HEK293 (cell line): ENCODE results near the gene ARID3B.

ENCODE experiments used
- CTCF ChIA-PET: fragments of 350-600 bp; formaldehyde crosslinking; extraction: SDS; loops from one replicate; lab custom pipeline; 2021; ENCODE audit warnings: antibody characterized with exemption; lab: Yijun Ruan, JAX
- POLR2A ChIA-PET: fragments of 300-600 bp; formaldehyde crosslinking; extraction: SDS; loops from one replicate; lab custom pipeline; 2020; ENCODE audit warnings: antibody characterized with exemption, inconsistent platforms; lab: Yijun Ruan, JAX
- H3K27ac ChIP-seq: fragments of 200-500 bp; sonication (Bioruptor generic); 2 replicates; pipeline ENCODE4 v1.5.1; 2014; ENCODE audit warnings: low read depth, low read length, control low read depth, inconsistent platforms; ENCODE audit errors: extremely low read depth
- H3K36me3 ChIP-seq, 2 experiments: fragments of 200-500 bp in 1 of 2; sonication (Bioruptor generic) in 1 of 2; 1 replicate in 1 of 2; 2 replicates in 1 of 2; pipeline ENCODE4 v1.5.1; 2014 to 2017; ENCODE audit warnings: inconsistent platforms in 2 of 2, low read length in 2 of 2; ENCODE audit not compliant: control insufficient read depth in 2 of 2, insufficient read depth in 1 of 2
- H3K4me1 ChIP-seq: fragments of 200-500 bp; sonication (Bioruptor generic); 2 replicates; pipeline ENCODE4 v1.5.1; 2014; ENCODE audit warnings: mild to moderate bottlenecking, low read length, inconsistent platforms; ENCODE audit not compliant: control insufficient read depth, insufficient read depth
- H3K4me3 ChIP-seq: 2 replicates; pipeline ENCODE4 v1.5.1; 2011; ENCODE audit warnings: low read depth, mild to moderate bottlenecking, control low read depth, low read length, moderate library complexity
- H3K9me3 ChIP-seq: fragments of 200-500 bp; sonication (Bioruptor generic); 2 replicates; pipeline ENCODE4 v1.5.1; 2014; ENCODE audit warnings: low read depth, low read length, inconsistent platforms; ENCODE audit not compliant: control insufficient read depth, insufficient read depth
- EGR2 ChIP-seq: fragments of 450-650 bp; formaldehyde crosslinking; IDR thresholded peaks from 2 replicates; pipeline ENCODE4 v1.5.1; 2016; ENCODE audit warnings: low read depth, missing biosample characterization, missing genetic modification characterization
- FEZF1 ChIP-seq: fragments of 450-650 bp; formaldehyde crosslinking; IDR thresholded peaks from 2 replicates; pipeline ENCODE4 v1.5.1; 2016; ENCODE audit warnings: missing biosample characterization, missing genetic modification characterization
- GLIS1 ChIP-seq: fragments of 450-650 bp; formaldehyde crosslinking; IDR thresholded peaks from 2 replicates; pipeline ENCODE4 v1.5.1; 2016; ENCODE audit warnings: missing biosample characterization, missing genetic modification characterization
- PRDM6 ChIP-seq: fragments of 450-650 bp; formaldehyde crosslinking; IDR thresholded peaks from 2 replicates; pipeline ENCODE4 v1.5.1; 2017; ENCODE audit warnings: missing biosample characterization, missing genetic modification characterization
- SP3 ChIP-seq: fragments of 450-650 bp; formaldehyde crosslinking; IDR thresholded peaks from 2 replicates; pipeline ENCODE4 v1.5.1; 2016; ENCODE audit warnings: missing biosample characterization, missing genetic modification characterization
- ZBTB10 ChIP-seq: fragments of 450-650 bp; formaldehyde crosslinking; IDR thresholded peaks from 2 replicates; pipeline ENCODE4 v1.5.1; 2016; ENCODE audit warnings: missing biosample characterization, missing genetic modification characterization
- ZBTB8A ChIP-seq: fragments of 450-650 bp; formaldehyde crosslinking; IDR thresholded peaks from 2 replicates; pipeline ENCODE4 v1.5.1; 2016; ENCODE audit warnings: missing biosample characterization, missing genetic modification characterization
- ZEB2 ChIP-seq: fragments of 450-650 bp; formaldehyde crosslinking; IDR thresholded peaks from 2 replicates; pipeline ENCODE4 v1.5.1; 2016; ENCODE audit warnings: missing biosample characterization, missing genetic modification characterization
- ZNF138 ChIP-seq: fragments of 450-650 bp; formaldehyde crosslinking; IDR thresholded peaks from 2 replicates; pipeline ENCODE4 v1.5.1; 2016; ENCODE audit warnings: missing biosample characterization, missing genetic modification characterization, borderline replicate concordance
- ZNF155 ChIP-seq: fragments of 450-650 bp; formaldehyde crosslinking; IDR thresholded peaks from 2 replicates; pipeline ENCODE4 v1.5.1; 2016; ENCODE audit warnings: missing biosample characterization, missing genetic modification characterization
- ZNF280D ChIP-seq: fragments of 450-650 bp; formaldehyde crosslinking; IDR thresholded peaks from 2 replicates; pipeline ENCODE4 v1.5.1; 2016; ENCODE audit warnings: missing biosample characterization, missing genetic modification characterization
- ZNF324 ChIP-seq: fragments of 450-650 bp; formaldehyde crosslinking; IDR thresholded peaks from 2 replicates; pipeline ENCODE4 v1.5.1; 2016; ENCODE audit warnings: missing biosample characterization, missing genetic modification characterization
- ZNF394 ChIP-seq: fragments of 450-650 bp; formaldehyde crosslinking; IDR thresholded peaks from 2 replicates; pipeline ENCODE4 v1.5.1; 2016; ENCODE audit warnings: missing biosample characterization, missing genetic modification characterization, mild to moderate bottlenecking, moderate library complexity, borderline replicate concordance
- ZNF423 ChIP-seq: fragments of 450-650 bp; formaldehyde crosslinking; IDR thresholded peaks from 2 replicates; pipeline ENCODE4 v1.5.1; 2016; ENCODE audit warnings: missing biosample characterization, missing genetic modification characterization
- ZNF530 ChIP-seq: fragments of 450-650 bp; formaldehyde crosslinking; IDR thresholded peaks from 2 replicates; pipeline ENCODE4 v1.5.1; 2016; ENCODE audit warnings: low read depth, missing biosample characterization, missing genetic modification characterization
- ZNF561 ChIP-seq: fragments of 450-650 bp; IDR thresholded peaks from 2 replicates; pipeline ENCODE4 v1.5.1; 2018; ENCODE audit warnings: missing biosample characterization, missing genetic modification characterization, borderline replicate concordance
- ZNF571 ChIP-seq: fragments of 450-650 bp; formaldehyde crosslinking; IDR thresholded peaks from 2 replicates; pipeline ENCODE4 v1.5.0; 2017; ENCODE audit warnings: missing biosample characterization, missing genetic modification characterization
- TF ChIP-seq, protein P1 (sequence below): fragments of 450-650 bp; formaldehyde crosslinking; IDR thresholded peaks from 2 replicates; pipeline ENCODE4 v1.5.1; 2016; ENCODE audit warnings: missing biosample characterization, missing genetic modification characterization

The ARID3B gene

DNA sequence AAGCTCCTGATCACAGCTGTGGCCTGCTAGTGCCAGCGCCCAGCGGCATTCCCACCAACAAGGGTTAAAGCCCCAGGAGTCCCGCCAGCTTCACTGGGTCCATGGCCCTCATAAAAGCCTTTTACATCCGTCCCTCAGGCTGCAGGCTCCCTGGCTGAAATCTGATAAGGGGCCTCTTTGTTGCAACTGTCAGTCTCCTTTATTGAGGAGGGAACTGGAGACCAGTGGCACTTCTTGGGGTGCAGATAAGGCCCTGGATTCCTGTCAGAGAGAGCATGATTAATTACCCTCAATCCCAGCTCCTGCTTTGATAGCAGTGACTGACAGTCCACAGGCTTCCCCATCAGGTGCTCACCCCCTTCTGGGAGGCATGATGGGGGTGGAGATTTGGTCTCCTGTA, 43.8 kb downstream of the ARID3B start (continued):
- TF ChIP-seq ZBTB10 (tag by site-specific recombination) (no peak), ZNF138 (tag by site-specific recombination) (no peak), ZNF155 (tag by site-specific recombination) (no peak), EGR2 (no peak), ZNF324 (tag by site-specific recombination) (0 out of 2 replicates have a peak, but pooled peaks have one; percentile 19), ZEB2 (tag by site-specific recombination) (peak; percentile 46; the same call in 1 of the 2 replicates), PRDM6 (no peak), ZNF561 (tag by site-specific recombination) (peak; percentile 60; the same call in 1 of the 2 replicates), ZNF571 (no peak), ZNF280D (tag by site-specific recombination) (no peak), ZBTB8A (tag by site-specific recombination) (peak; percentile 86), SP3 (tag by site-specific recombination) (no peak), ZNF423 (peak; percentile 93), ZNF530 (tag by site-specific recombination) (no peak), ZNF394 (no peak)
- TF ChIP-seq, protein P1, sequence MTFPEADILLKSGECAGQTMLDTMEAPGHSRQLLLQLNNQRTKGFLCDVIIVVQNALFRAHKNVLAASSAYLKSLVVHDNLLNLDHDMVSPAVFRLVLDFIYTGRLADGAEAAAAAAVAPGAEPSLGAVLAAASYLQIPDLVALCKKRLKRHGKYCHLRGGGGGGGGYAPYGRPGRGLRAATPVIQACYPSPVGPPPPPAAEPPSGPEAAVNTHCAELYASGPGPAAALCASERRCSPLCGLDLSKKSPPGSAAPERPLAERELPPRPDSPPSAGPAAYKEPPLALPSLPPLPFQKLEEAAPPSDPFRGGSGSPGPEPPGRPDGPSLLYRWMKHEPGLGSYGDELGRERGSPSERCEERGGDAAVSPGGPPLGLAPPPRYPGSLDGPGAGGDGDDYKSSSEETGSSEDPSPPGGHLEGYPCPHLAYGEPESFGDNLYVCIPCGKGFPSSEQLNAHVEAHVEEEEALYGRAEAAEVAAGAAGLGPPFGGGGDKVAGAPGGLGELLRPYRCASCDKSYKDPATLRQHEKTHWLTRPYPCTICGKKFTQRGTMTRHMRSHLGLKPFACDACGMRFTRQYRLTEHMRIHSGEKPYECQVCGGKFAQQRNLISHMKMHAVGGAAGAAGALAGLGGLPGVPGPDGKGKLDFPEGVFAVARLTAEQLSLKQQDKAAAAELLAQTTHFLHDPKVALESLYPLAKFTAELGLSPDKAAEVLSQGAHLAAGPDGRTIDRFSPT: no peak
- TF ChIP-seq, all 188 proteins: peak for 33

DNA sequence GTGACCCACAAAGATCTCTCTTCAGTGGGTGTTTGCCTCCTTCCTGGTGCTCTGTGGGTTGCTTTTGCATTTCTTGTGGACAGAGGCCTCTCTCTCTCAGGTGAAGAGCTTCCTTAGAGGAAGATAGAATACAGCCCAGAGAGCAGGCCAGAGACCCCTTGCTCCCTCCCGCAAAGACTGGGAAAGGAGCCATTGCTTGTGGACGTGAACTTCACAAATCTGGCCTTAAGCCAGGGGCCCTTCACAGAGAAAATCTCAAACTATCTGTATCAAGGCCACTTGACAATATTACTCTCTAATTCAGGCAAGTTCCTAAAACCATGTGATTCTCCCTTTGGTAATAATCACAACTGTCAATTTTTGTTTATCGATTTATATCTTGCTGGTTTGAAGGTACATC, 44.2 kb downstream of the ARID3B start:
- ChIA-PET POLR2A (no interaction called here), CTCF (interaction anchor here (1.0 kb wide), 2 partner anchors 10 to 32 kb away, joined by 3 read pairs; no protein-coding TSS in a partner anchor)
- H3K27ac ChIP-seq: peak overlapping the region; percentile 28; the same call in 1 of the 2 replicates
- H3K9me3 ChIP-seq: no peaks in the 10 kb centered on the region
- H3K4me3 ChIP-seq: no peak overlapping the region
- peak; percentile 10; the same call in 1 of the 2 replicates for TF ChIP-seq GLIS1 (tag by site-specific recombination)
- no peak for TF ChIP-seq FEZF1 (tag by site-specific recombination)
- H3K4me1 ChIP-seq: peaks cover 22% of the 10 kb centered on the region
- peaks cover 6 to 37% of the 10 kb centered on the region in 2 experiments; a peak in 2 of 3 replicates for H3K36me3 ChIP-seq
